Mucosa of stomach (tissue), 1 donor: ENCODE data around the gene ZNF358.
"Not testable (repeated sequence)": the region's sequence is repeated elsewhere in the genome, so short reads cannot be mapped to it uniquely, and the experiment has no call there.

Source experiments
- H3K27me3 ChIP-seq: one replicate; pipeline ENCODE4 v1.7.0; 2013; ENCODE audit warnings: mild to moderate bottlenecking, low read length; ENCODE audit not compliant: control insufficient read depth, insufficient read depth
- H3K36me3 ChIP-seq: one replicate; pipeline ENCODE4 v1.7.0; 2013; ENCODE audit warnings: low read length; ENCODE audit not compliant: control insufficient read depth, insufficient read depth
- H3K4me1 ChIP-seq: one replicate; pipeline ENCODE4 v1.7.0; 2013; ENCODE audit warnings: mild to moderate bottlenecking, low read length; ENCODE audit not compliant: control insufficient read depth, insufficient read depth
- H3K4me3 ChIP-seq: one replicate; pipeline ENCODE4 v1.7.0; 2013; ENCODE audit warnings: low read length
- H3K9ac ChIP-seq: one replicate; pipeline ENCODE4 v1.7.0; 2013; ENCODE audit warnings: mild to moderate bottlenecking, low read length, moderate library complexity
- H3K9me3 ChIP-seq: one replicate; pipeline ENCODE4 v1.7.0; 2013; ENCODE audit warnings: mild to moderate bottlenecking, low read length, moderate library complexity; ENCODE audit not compliant: control insufficient read depth
- donor health status: Pancreatic carcinoma.

The ZNF358 gene

DNA sequence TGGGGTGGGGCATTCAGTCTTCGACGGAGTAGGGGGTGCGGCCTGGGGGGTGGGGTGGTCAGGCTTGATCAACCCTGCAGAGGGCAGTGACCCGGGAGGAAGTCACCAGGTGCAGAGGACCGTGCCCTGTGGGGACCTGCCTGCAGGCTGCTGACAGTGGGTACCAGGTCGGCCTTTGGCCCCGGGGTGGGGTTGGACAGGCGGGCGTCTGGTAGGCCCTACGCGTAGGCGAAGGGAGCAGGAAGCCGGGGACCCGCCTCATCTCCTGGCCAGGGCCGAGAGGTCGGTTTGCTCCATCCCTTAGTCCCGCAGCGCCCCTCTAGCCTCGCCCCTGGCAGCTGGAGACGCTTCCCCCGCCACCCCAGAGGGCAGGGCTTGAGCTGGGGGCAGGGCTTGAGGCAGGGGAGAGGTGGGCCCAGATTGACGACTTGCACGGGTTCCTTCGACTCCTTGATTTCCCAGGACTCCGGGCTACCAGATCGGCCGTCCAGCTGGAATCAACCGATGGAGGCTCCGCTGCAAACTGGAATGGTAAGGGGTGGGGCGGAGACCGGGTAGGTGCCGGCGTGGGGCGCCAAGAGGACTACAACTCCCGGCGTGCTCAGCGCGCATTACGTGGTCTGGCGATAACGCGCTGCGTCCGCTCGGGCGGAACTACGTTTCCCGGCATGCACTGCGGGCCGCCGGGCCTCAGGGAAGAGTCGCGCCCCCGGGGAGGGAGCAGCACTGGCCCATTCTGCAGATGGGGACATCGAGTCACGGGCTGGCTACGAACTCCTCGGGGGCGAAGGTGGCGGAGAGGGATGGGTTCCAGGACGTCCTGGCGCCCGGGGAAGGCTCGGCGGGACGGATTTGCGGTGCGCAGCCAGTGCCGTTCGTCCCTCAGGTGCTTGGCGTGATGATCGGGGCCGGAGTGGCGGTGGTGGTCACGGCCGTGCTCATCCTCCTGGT lies 19.4 kb downstream of the ZNF358 start, which contains the start of gene PNPLA6:
TSS of gene PNPLA6 (plus strand) at position 671 of the 951 bp plus-strand sequence. CDS start at position 743, 72 bp downstream.
- Histone ChIP-seq H3K36me3 (no peaks in the 10 kb centered on the region), H3K4me1 (peaks cover 4% of the 10 kb centered on the region), H3K9ac (peak within 1 kb of the TSS; percentile 85), H3K9me3 (no peaks in the 10 kb centered on the region), H3K27me3 (no peaks in the 10 kb centered on the region), H3K4me3 (peak within 1 kb of the TSS; percentile 94)

DNA sequence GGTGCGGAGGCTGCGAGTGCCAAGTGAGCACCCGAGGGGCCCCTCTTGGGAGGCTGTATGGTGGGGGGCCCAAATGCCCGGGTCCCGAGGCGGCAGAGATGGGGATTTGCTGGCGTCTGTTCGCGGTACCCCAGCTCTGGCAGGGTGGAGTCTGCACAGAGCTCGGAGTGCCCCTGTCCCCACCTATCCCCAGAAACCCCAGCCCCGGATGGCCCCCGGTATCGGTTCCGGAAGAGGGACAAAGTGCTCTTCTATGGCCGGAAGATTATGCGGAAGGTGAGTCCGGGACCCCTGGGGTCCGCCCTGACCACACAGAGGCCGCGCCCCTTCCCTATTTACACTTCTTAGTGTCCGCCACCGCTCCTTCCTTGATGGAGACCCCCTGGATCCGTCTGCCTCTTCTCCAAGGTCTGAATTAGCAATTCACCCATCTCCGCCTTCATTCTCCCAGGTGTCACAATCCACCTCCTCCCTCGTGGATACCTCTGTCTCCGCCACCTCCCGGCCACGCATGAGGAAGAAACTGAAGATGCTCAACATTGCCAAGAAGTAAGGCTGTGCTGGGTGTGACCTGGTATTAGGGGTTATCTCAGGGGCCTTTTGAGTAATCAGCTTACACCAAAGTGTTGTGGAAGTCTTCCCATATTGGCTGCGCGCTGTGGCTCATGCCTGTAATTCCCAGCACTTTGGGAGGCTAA lies 20.2 kb downstream of the ZNF358 start:
- H3K36me3 ChIP-seq, result no peaks in the 10 kb centered on the region
- no peaks in the 10 kb centered on the region for H3K27me3 ChIP-seq
- H3K9ac ChIP-seq, result peak overlapping the region; percentile 85
- H3K4me1 ChIP-seq, result peaks cover 4% of the 10 kb centered on the region
- peak overlapping the region; percentile 94 for H3K4me3 ChIP-seq
- no peaks in the 10 kb centered on the region for H3K9me3 ChIP-seq

DNA sequence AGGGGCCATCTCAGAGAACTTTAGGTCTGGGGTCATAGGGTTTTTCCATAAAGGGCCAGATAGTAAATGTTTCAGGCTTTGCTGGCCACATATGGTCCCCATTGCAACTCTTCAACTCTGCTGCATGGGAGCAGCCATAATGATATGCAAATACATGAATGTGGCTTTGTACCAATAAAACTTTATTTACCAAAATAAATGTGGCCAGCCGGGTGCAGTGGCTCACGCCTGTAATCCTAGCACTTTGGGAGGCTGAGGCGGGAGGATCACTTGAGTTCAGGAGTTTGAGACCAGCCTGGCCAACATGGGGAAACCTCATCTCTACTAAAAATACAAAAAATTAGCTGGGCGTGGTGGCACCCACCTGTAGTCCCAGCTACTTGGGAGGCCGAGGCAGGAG lies 23.1 kb downstream of the ZNF358 start:
- not testable (repeated sequence) for H3K4me3 ChIP-seq, H3K9me3 ChIP-seq, H3K27me3 ChIP-seq, H3K4me1 ChIP-seq, H3K9ac ChIP-seq, H3K36me3 ChIP-seq

DNA sequence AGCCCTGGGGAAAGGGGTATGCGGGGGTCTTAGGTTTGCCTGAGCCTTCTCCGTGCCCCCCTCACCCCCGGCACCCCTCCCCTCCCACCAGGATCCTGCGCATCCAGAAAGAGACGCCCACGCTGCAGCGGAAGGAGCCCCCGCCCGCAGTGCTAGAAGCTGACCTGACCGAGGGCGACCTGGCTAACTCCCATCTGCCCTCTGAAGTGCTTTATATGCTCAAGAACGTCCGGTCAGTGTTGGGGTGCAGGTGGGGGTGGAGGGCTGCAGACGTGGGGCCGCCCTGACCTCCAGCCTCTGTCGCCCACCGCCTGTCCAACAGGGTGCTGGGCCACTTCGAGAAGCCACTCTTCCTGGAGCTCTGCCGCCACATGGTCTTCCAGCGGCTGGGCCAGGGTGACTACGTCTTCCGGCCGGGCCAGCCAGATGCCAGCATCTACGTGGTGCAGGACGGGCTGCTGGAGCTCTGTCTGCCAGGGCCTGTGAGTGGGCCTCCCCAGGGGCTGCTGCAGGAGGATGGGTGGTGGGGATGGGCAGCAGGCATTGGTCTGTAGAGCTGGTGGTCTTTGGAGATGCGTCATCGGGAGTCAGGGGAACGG lies 24.0 kb downstream of the ZNF358 start:
- no peaks in the 10 kb centered on the region for H3K36me3 ChIP-seq

GRCh38 chr19:7540761-7541474 lies 25.0 kb downstream of the ZNF358 start:
- Histone ChIP-seq H3K9ac (no peak overlapping the region), H3K4me1 (no peaks in the 10 kb centered on the region), H3K9me3 (no peaks in the 10 kb centered on the region), H3K27me3 (no peaks in the 10 kb centered on the region), H3K4me3 (no peak overlapping the region), H3K36me3 (no peaks in the 10 kb centered on the region)

More for the DNA sequence above, 24.0 kb downstream of the ZNF358 start:
- Histone ChIP-seq H3K9ac (no peak overlapping the region), H3K27me3 (no peaks in the 10 kb centered on the region), H3K4me3 (no peak overlapping the region), H3K4me1 (no peaks in the 10 kb centered on the region), H3K9me3 (no peaks in the 10 kb centered on the region)

GRCh38 chr19:7541475-7541824 lies 25.5 kb downstream of the ZNF358 start:
- Histone ChIP-seq H3K27me3 (no peaks in the 10 kb centered on the region), H3K9me3 (no peaks in the 10 kb centered on the region), H3K9ac (no peak overlapping the region), H3K4me3 (no peak overlapping the region), H3K36me3 (no peaks in the 10 kb centered on the region), H3K4me1 (no peaks in the 10 kb centered on the region)

DNA sequence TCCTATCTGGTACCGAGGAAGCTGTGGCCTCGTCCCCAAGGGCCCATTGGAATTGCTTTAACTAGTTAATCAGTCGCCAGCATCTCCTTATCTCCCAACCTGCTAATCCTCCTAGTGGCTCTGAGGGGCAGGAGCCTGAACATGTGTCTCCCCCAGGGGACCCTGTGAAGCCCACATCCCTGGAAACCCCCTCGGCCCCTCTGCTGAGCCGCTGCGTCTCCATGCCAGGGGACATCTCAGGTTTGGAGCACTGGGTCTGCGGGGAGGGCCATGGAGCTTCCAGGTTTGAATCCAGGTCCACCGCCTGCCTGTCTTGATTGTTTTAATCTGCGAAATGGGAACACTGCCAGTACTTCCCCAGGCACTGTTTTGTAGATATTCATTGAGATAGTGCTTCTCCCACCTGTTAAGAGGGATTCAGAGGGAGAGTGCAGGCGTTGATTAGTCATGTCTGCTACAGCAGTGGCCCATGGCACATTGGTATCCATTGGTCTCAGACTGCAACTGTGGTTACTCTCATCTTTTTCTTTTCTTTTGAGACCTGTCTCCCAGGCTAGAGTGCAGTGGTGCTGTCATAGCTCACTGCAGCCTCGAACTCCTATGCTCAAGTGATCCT lies 26.0 kb downstream of the ZNF358 start:
- Histone ChIP-seq H3K9me3 (no peaks in the 10 kb centered on the region), H3K9ac (no peak overlapping the region), H3K4me3 (no peak overlapping the region), H3K27me3 (no peaks in the 10 kb centered on the region), H3K4me1 (no peaks in the 10 kb centered on the region), H3K36me3 (no peaks in the 10 kb centered on the region)

DNA sequence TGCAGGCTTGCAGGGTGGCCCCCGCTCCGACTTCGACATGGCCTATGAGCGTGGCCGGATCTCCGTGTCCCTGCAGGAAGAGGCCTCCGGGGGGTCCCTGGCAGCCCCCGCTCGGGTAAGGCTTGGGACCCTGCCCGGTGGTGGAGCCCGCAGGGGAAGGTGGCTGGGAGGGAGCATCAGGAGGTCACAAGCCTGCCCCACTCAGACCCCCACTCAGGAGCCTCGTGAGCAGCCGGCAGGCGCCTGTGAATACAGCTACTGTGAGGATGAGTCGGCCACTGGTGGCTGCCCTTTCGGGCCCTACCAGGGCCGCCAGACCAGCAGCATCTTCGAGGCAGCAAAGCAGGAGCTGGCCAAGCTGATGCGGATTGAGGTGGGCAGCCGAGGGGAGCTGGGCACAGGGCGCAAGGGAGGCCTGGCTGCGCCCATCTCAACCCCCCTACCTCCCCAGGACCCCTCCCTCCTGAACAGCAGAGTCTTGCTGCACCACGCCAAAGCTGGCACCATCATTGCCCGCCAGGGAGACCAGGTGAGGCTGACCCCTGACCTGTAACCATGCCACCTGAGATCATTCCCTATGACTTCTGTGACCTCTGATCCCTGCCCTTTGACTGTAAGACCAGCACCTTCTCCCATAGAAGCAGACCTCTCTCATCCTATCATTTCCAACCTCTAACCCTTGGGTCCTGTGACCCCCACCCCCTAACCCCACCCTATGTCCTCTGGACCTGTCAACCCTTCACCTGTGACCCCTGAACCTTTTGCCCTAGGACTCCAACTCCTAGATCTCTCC lies 26.8 kb downstream of the ZNF358 start:
- no peaks in the 10 kb centered on the region for H3K27me3 ChIP-seq
- no peak overlapping the region for H3K4me3 ChIP-seq
- H3K4me1 ChIP-seq, result no peaks in the 10 kb centered on the region
- H3K9ac ChIP-seq, result no peak overlapping the region
- H3K36me3 ChIP-seq, result no peaks in the 10 kb centered on the region
- H3K9me3 ChIP-seq, result no peaks in the 10 kb centered on the region

- no peak overlapping the region for H3K4me3 ChIP-seq
- H3K27me3 ChIP-seq, result no peaks in the 10 kb centered on the region
- no peak overlapping the region for H3K9ac ChIP-seq
These were observed 28.7 kb downstream of the ZNF358 start for GRCh38 chr19:7544626-7545025.

GRCh38 chr19:7545300-7545699 lies 29.4 kb downstream of the ZNF358 start:
- Histone ChIP-seq H3K36me3 (no peaks in the 10 kb centered on the region), H3K27me3 (no peaks in the 10 kb centered on the region), H3K4me1 (no peaks in the 10 kb centered on the region)

More at GRCh38 chr19:7544626-7545025, 28.7 kb downstream of the ZNF358 start:
- no peaks in the 10 kb centered on the region for H3K9me3 ChIP-seq
- no peaks in the 10 kb centered on the region for H3K36me3 ChIP-seq
- no peaks in the 10 kb centered on the region for H3K4me1 ChIP-seq

GRCh38 chr19:7545904-7546303 lies 30.0 kb downstream of the ZNF358 start:
- Histone ChIP-seq H3K4me1 (no peaks in the 10 kb centered on the region), H3K36me3 (no peaks in the 10 kb centered on the region), H3K9me3 (no peaks in the 10 kb centered on the region), H3K27me3 (no peaks in the 10 kb centered on the region), H3K9ac (no peak overlapping the region), H3K4me3 (no peak overlapping the region)

More at GRCh38 chr19:7545300-7545699, 29.4 kb downstream of the ZNF358 start:
- no peak overlapping the region for H3K9ac ChIP-seq
- no peaks in the 10 kb centered on the region for H3K9me3 ChIP-seq
- H3K4me3 ChIP-seq, result no peak overlapping the region
